MM.1S (cell line): ENCODE results near the gene DDX28.

ENCODE experiments used
- EZH2 ChIP-seq: fragments of 300-600 bp; sonication (generic); optimal IDR thresholded peaks from 2 replicates; pipeline ENCODE3; 2017; ENCODE audit warnings: low read depth, mild to moderate bottlenecking, antibody characterized with exemption, low read length, mixed read lengths
- EZH2phosphoT487 ChIP-seq: fragments of 300-600 bp; sonication (generic); IDR thresholded peaks from 2 replicates; pipeline ENCODE4 v1.6.1; 2018; ENCODE audit warnings: antibody characterized with exemption, low read length
- TF ChIP-seq, protein P1 (sequence below): fragments of 300-600 bp; sonication (generic); IDR thresholded peaks from 2 replicates; pipeline ENCODE4 v1.5.1; 2016; ENCODE audit warnings: antibody characterized with exemption, low read length, mixed read lengths

DNA sequence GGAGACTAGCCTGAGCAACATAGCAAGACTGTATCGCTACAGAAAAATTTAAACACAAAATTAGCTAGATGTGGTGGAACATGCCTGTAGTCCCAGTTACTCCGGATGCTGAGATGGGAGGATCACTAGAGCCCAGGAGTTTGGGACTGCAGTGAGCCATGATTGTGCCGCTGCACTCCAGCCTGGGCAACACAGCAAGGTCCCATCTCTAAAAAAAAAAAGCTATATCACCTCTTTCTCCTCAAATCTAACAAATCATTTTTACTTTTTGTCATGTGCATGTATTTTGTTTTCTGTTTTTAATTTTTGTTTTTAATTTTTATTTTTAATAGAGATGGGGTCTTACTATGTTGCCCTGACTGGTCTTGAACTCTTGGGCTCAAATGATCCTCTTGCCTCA, 6.0 kb upstream of the DDX28 start:
- TF ChIP-seq, protein P1, sequence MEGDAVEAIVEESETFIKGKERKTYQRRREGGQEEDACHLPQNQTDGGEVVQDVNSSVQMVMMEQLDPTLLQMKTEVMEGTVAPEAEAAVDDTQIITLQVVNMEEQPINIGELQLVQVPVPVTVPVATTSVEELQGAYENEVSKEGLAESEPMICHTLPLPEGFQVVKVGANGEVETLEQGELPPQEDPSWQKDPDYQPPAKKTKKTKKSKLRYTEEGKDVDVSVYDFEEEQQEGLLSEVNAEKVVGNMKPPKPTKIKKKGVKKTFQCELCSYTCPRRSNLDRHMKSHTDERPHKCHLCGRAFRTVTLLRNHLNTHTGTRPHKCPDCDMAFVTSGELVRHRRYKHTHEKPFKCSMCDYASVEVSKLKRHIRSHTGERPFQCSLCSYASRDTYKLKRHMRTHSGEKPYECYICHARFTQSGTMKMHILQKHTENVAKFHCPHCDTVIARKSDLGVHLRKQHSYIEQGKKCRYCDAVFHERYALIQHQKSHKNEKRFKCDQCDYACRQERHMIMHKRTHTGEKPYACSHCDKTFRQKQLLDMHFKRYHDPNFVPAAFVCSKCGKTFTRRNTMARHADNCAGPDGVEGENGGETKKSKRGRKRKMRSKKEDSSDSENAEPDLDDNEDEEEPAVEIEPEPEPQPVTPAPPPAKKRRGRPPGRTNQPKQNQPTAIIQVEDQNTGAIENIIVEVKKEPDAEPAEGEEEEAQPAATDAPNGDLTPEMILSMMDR = no peak
- no peak for TF ChIP-seq EZH2
- no peak for TF ChIP-seq EZH2phosphoT487
